Mesenchymal stem cell (in vitro differentiated cells and primary cell): Measurements from ENCODE around the gene PURA.
A peak's percentile ranks its signal among the peaks of the same experiment; 100 is the strongest.

ENCODE experiments used
- DNase-seq: peaks from one replicate; pipeline ENCODE4 v3.0.0-alpha.2; 2013
- H2AFZ ChIP-seq: one replicate; pipeline ENCODE4 v1.6.1; 2013; ENCODE audit warnings: low read depth, mild to moderate bottlenecking, control low read depth, inconsistent platforms, low read length, moderate library complexity
- H2AK5ac ChIP-seq: 2 replicates; pipeline ENCODE4 v1.6.1; 2013; ENCODE audit warnings: low read length, moderate library complexity, mild to moderate bottlenecking, inconsistent platforms; ENCODE audit not compliant: severe bottlenecking
- H2BK120ac ChIP-seq: one replicate; pipeline ENCODE4 v1.6.1; 2013; ENCODE audit warnings: low read depth, mild to moderate bottlenecking, inconsistent platforms, low read length, moderate library complexity
- H2BK12ac ChIP-seq, 2 experiments: one replicate each; pipeline ENCODE4 v1.6.1; 2013; ENCODE audit warnings: inconsistent platforms in 2 of 2, low read length in 2 of 2, mild to moderate bottlenecking in 2 of 2, moderate library complexity in 2 of 2, control low read depth in 1 of 2
- H2BK15ac ChIP-seq: one replicate; pipeline ENCODE4 v1.6.1; 2013; ENCODE audit warnings: mild to moderate bottlenecking, low read depth, inconsistent platforms; ENCODE audit not compliant: poor library complexity, severe bottlenecking
- H2BK5ac ChIP-seq: 2 replicates; pipeline ENCODE4 v1.6.1; 2013; ENCODE audit warnings: low read depth, mild to moderate bottlenecking, low read length, control low read depth, inconsistent platforms; ENCODE audit not compliant: poor library complexity, severe bottlenecking
- H3K14ac ChIP-seq, 2 experiments: one replicate each; pipeline ENCODE4 v1.6.1; 2013; ENCODE audit warnings: inconsistent platforms in 2 of 2, low read length in 2 of 2, control low read depth in 1 of 2, mild to moderate bottlenecking in 1 of 2, moderate library complexity in 1 of 2
- H3K18ac ChIP-seq, 2 experiments: one replicate each; pipeline ENCODE4 v1.6.1; 2013; ENCODE audit warnings: inconsistent platforms in 2 of 2, low read length in 2 of 2, control low read depth in 1 of 2, low read depth in 1 of 2, mild to moderate bottlenecking in 1 of 2
- H3K23ac ChIP-seq, 2 experiments: one replicate each; pipeline ENCODE4 v1.6.1; 2013; ENCODE audit warnings: inconsistent platforms in 2 of 2, low read length in 2 of 2, mild to moderate bottlenecking in 2 of 2, moderate library complexity in 2 of 2, control low read depth in 1 of 2
- H3K27ac ChIP-seq: 2 replicates; pipeline ENCODE4 v1.5.1; 2013; ENCODE audit warnings: mild to moderate bottlenecking, moderate library complexity, low read length, control low read depth, inconsistent platforms; ENCODE audit not compliant: poor library complexity, severe bottlenecking
- H3K27me3 ChIP-seq, 2 experiments: 2 replicates each; pipeline versions ENCODE4 v1.6.1 to v1.7.0; 2013; ENCODE audit warnings: low read length in 2 of 2, mild to moderate bottlenecking in 2 of 2, moderate library complexity in 2 of 2, control low read depth in 1 of 2, inconsistent platforms in 1 of 2; ENCODE audit not compliant: control insufficient read depth in 1 of 2, insufficient read depth in 1 of 2
- H3K36me3 ChIP-seq, 2 experiments: 2 replicates each; pipeline versions ENCODE4 v1.6.1 to v1.7.0; 2013; ENCODE audit warnings: low read length in 2 of 2, control low read depth in 1 of 2, inconsistent platforms in 1 of 2, low read depth in 1 of 2, mild to moderate bottlenecking in 1 of 2; ENCODE audit not compliant: insufficient read depth in 2 of 2, control insufficient read depth in 1 of 2
- H3K4ac ChIP-seq, 2 experiments: one replicate each; pipeline ENCODE4 v1.6.1; 2013; ENCODE audit warnings: inconsistent platforms in 2 of 2, low read length in 2 of 2, mild to moderate bottlenecking in 2 of 2, moderate library complexity in 2 of 2, control low read depth in 1 of 2, low read depth in 1 of 2
- H3K4me1 ChIP-seq: 2 replicates; pipeline ENCODE4 v1.6.1; 2013; ENCODE audit warnings: low read depth, low read length, control low read depth; ENCODE audit not compliant: control insufficient read depth, insufficient read depth
- H3K4me2 ChIP-seq: 2 replicates; pipeline ENCODE4 v1.6.1; 2013; ENCODE audit warnings: low read length, mild to moderate bottlenecking, inconsistent platforms; ENCODE audit not compliant: poor library complexity, severe bottlenecking
- H3K4me3 ChIP-seq, 2 experiments: 2 replicates each; pipeline versions ENCODE4 v1.5.1 to v1.7.0; 2013; ENCODE audit warnings: low read length in 2 of 2, mild to moderate bottlenecking in 2 of 2, control low read depth in 1 of 2, low read depth in 1 of 2; ENCODE audit not compliant: insufficient read depth in 1 of 2
- H3K79me1 ChIP-seq: replicated peaks from 2 replicates; pipeline ENCODE4 v1.6.1; 2013; ENCODE audit warnings: mild to moderate bottlenecking, control low read depth, low read length, inconsistent platforms; ENCODE audit not compliant: poor library complexity, severe bottlenecking
- H3K9ac ChIP-seq: 2 replicates; pipeline ENCODE4 v1.7.0; 2013; ENCODE audit warnings: mild to moderate bottlenecking, low read length, moderate library complexity
- H3K9me3 ChIP-seq: 2 replicates; pipeline ENCODE4 v1.7.0; 2013; ENCODE audit warnings: mild to moderate bottlenecking, low read length; ENCODE audit not compliant: control insufficient read depth
- H4K8ac ChIP-seq: one replicate; pipeline ENCODE4 v1.6.1; 2013; ENCODE audit warnings: inconsistent platforms, mild to moderate bottlenecking, low read length, moderate library complexity
- H4K91ac ChIP-seq: one replicate; pipeline ENCODE4 v1.6.1; 2013; ENCODE audit warnings: mild to moderate bottlenecking, low read length, inconsistent platforms
- WGBS: methylation state at CpG from one replicate; pipeline ENCODE4 v1.1.7; 2013; ENCODE audit warnings: mixed read lengths; 5-methylcytosine and 5-hydroxymethylcytosine counted together

The PURA gene

DNA sequence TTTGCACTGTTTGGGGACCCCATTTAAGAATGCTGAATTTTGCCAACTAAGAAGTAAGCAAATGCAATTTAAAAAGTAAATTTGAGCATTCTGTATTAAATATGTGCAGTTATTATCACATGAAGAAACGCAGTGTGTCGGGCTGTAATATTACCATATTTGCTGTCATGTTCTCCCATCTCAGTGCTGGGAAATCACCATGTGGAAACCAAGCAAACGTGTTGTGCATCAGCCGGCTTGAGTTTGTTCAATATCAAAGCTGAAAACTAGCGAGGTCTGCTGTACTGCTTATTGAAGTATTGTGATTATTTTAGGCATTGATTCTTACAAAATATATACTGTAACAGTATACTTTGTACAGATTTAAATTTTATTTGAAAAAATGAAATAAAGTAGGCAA, 14.5 kb downstream of the PURA start:
- Histone ChIP-seq H3K23ac (no peak overlapping the region), H3K4me3 (no peak overlapping the region), H3K4ac (no peak overlapping the region), H3K36me3 (no peaks in the 10 kb centered on the region), H3K9ac (no peak overlapping the region), H3K27me3 (no peaks in the 10 kb centered on the region), H3K27ac (no peak overlapping the region), H3K4me2 (no peak overlapping the region), H2AFZ (no peak overlapping the region), H2BK12ac (no peak overlapping the region), H3K79me1 (peaks cover 24% of the 10 kb centered on the region), H3K18ac (no peak overlapping the region), H4K91ac (no peak overlapping the region), H3K9me3 (no peaks in the 10 kb centered on the region), H3K4me1 (no peaks in the 10 kb centered on the region), H2BK5ac (no peak overlapping the region), H4K8ac (no peak overlapping the region), H3K14ac (no peak overlapping the region), H2BK15ac (no peak overlapping the region), H2AK5ac (no peak overlapping the region), H2BK120ac (no peak overlapping the region)
- DNase-seq: no peak
- WGBS: 93% methylated on average over 4 of the region's 5 CpGs

DNA sequence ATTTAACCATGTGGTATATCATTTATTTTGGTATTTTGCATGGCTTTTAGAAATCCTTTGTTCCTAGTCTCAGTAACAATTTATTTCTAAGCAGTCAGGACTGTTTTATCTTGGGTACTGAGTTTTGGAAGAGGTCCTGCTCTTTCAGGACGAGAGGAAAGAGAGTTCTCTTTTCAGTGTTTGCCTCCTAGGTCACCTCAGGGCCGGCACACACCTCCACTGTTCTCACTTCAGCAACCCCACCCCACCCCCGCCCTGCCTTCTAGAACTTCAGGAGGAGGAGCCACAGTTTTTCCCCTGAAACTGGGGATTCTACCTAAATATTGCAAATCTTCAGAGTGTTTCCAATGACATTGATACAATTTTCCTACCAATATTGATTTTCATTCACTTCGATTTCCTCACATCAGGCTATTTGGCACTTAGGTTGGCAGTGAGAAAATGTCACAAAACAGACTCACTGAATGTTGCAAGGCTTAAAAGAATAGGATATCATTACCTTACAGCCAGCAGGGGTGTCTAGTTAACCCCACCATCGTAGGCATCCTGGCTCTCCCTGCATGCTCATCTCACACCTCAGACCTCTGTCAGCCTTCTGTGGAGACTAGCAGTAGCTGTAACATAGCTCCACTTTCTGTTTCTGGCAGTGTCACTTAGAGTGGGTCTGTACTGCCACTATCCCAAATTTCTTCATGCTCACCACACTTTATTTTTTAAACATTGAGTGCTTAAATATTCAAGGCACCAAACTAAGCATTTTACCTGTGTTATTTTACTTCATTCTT, 17.2 kb downstream of the PURA start:
- Histone ChIP-seq H4K91ac (no peak overlapping the region), H2BK15ac (no peak overlapping the region), H3K27ac (no peak overlapping the region), H3K4me1 (no peaks in the 10 kb centered on the region), H3K14ac (no peak overlapping the region), H3K4ac (no peak overlapping the region), H3K79me1 (peaks cover 31% of the 10 kb centered on the region), H3K4me2 (no peak overlapping the region), H4K8ac (no peak overlapping the region), H3K4me3 (peak overlapping the region in 1 of 2 experiments; percentile 2), H2AFZ (no peak overlapping the region), H2BK5ac (no peak overlapping the region), H3K36me3 (no peaks in the 10 kb centered on the region), H2BK12ac (no peak overlapping the region), H3K9me3 (no peaks in the 10 kb centered on the region), H2BK120ac (no peak overlapping the region), H3K27me3 (no peaks in the 10 kb centered on the region), H3K18ac (no peak overlapping the region), H3K23ac (no peak overlapping the region), H3K9ac (peak overlapping the region; percentile 18), H2AK5ac (no peak overlapping the region)
- WGBS: 69% methylated on average over 5 of the region's 5 CpGs
- no peak for DNase-seq

DNA sequence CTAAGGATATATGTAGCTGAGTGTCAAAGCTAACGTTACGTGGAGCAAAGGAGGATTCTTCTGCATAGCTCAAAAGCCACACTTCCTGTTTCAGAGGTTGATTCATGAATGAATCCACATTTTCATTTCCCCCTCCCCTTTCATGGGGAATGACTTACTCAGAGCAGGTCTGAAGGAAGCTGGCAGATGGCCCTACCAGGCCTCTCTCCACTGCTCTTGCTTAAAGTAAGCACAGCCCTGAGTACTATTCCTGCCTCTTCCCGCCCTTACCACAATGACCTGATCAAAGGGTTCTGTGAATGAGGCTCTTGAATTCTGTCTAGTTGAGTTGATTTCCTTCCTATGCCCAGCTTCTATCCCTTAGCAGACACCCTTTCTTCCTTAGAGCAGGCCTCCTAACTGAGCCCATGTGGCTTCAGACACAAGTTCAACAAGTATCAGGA, 18.1 kb downstream of the PURA start:
- no peak overlapping the region for H3K14ac ChIP-seq
- no peak overlapping the region for H2BK12ac ChIP-seq
- WGBS: 0% methylated on average over 2 of the region's 3 CpGs

DNA sequence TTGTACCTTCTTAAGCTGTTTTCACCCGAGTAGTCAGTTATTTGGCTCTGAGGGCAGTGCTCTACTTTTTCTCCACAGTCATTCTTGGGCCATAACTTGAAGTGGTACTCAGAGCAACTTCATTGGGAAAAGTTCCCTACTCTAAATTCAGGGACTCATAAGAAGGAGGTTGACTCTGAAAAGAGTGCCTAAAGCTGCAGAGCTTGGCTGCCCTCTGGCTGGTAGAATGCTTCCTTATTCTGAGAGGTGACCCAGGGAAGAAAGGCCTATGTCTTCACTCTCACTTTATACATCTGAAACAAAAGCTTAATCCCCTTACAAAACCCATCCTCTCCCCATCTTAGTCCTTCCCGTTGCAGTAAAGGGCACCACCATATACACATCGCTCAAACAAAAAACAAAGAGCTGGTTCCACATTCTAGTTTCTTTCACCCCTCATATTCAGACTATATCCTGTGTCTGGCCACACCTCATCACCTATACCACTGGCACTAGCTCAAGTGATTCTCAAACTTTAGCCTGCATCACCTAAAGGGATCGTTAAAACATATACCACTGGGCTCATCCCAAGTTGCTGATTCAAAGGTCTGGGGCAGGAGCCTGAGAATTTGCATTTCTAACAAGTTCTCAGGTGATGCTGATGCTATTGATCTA, 19.7 kb downstream of the PURA start:
- Histone ChIP-seq H2BK15ac (no peak overlapping the region), H2BK5ac (no peak overlapping the region), H2BK12ac (no peak overlapping the region), H4K8ac (no peak overlapping the region), H3K9me3 (no peaks in the 10 kb centered on the region), H3K23ac (no peak overlapping the region), H3K27ac (no peak overlapping the region), H3K36me3 (no peaks in the 10 kb centered on the region), H2AK5ac (no peak overlapping the region), H3K4me2 (no peak overlapping the region), H3K4ac (no peak overlapping the region), H3K14ac (no peak overlapping the region), H2BK120ac (no peak overlapping the region), H3K27me3 (no peaks in the 10 kb centered on the region), H3K4me3 (no peak overlapping the region), H4K91ac (no peak overlapping the region), H2AFZ (no peak overlapping the region), H3K9ac (no peak overlapping the region), H3K79me1 (peaks cover 28% of the 10 kb centered on the region), H3K18ac (no peak overlapping the region), H3K4me1 (no peaks in the 10 kb centered on the region)
- WGBS: 89% methylated on average over 4 of the region's 4 CpGs
- no peak for DNase-seq

More for the DNA sequence above, 18.1 kb downstream of the PURA start:
- peak; percentile 64 for DNase-seq
- Histone ChIP-seq H2AK5ac (no peak overlapping the region), H3K9me3 (no peaks in the 10 kb centered on the region), H3K4ac (no peak overlapping the region), H3K27ac (no peak overlapping the region), H3K79me1 (peaks cover 26% of the 10 kb centered on the region), H2BK5ac (no peak overlapping the region), H3K4me2 (no peak overlapping the region), H2BK15ac (no peak overlapping the region), H4K91ac (no peak overlapping the region), H3K27me3 (no peaks in the 10 kb centered on the region), H2AFZ (no peak overlapping the region), H3K18ac (no peak overlapping the region), H3K36me3 (no peaks in the 10 kb centered on the region), H3K4me3 (peak overlapping the region in 1 of 2 experiments; percentile 2), H3K23ac (no peak overlapping the region), H2BK120ac (no peak overlapping the region), H4K8ac (no peak overlapping the region), H3K9ac (peak overlapping the region; percentile 7), H3K4me1 (no peaks in the 10 kb centered on the region)
